Stimulated activated CD4-positive, alpha-beta T cell treated with anti-CD3 and anti-CD28 coated beads, Interleukin-1b, Interleukin-23, amount 100 ng/mL, for 48 hours (primary cell): Measurements from ENCODE around the gene TAGLN3.
A peak's percentile ranks its signal among the peaks of the same experiment; 100 is the strongest.
"Not testable (repeated sequence)": the region's sequence is repeated elsewhere in the genome, so short reads cannot be mapped to it uniquely, and the experiment has no call there.

Source experiments
- DNase-seq: peaks from one replicate; pipeline ENCODE4 v3.0.0-alpha.2; 2020

The TAGLN3 gene

GRCh38 chr3:112011376-112011940 lies 12.7 kb downstream of the TAGLN3 start:
- no peak for DNase-seq

- DNase-seq = no peak
Measured at GRCh38 chr3:112012205-112012992, 13.7 kb downstream of the TAGLN3 start.

DNA sequence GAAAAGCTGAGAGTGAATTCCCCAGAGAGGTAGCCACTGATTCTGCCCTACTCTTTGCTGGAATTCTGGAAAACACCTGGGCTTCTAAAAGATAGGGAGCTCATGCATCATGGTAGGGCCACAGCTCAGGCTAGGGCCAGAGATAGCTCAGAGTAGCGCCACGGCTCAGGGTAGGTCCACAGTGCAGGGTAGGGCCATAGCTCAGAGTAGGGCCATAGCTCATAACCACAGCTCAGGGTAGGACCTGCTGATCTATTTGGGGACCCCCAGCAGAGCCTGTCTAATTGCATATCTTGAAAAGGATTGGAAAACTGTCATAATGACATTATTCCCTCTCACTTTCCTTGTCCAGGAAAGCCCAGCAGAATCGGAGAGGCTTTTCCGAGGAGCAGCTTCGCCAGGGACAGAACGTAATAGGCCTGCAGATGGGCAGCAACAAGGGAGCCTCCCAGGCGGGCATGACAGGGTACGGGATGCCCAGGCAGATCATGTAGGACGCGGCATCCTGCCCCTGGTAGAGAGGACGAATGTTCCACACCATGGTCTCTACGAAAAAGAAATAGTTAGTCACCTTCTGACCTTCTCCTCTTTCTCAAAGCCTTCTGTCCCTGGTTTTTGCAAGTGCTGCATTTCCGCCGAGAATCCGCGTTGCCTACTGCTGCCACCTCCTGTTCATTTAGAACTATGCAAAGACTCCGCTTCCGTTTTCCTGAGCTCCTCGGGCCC lies 14.5 kb downstream of the TAGLN3 start:
- DNase-seq = peak; percentile 69

GRCh38 chr3:112013784-112014143 lies 15.0 kb downstream of the TAGLN3 start:
- no peak for DNase-seq

- DNase-seq = no peak
Measured at GRCh38 chr3:112017091-112017490, 18.4 kb downstream of the TAGLN3 start.

DNA sequence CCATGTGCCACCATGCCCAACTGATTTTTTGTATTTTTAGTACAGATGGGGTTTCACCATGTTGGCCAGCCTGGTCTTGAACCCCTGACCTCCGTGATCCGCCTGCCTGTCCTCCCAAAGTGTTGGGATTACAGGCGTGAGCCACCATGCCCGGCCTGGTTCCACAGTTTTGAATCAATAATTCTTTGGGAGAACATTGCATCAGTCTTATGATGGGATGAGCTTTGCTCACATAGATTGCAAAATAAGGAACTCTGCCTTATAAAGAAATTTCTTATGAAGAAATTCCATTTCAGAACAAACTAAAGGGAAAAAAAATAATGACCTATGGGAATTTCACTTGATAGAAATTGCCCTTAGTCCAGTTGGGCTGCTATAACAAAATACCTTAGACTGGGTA lies 20.0 kb downstream of the TAGLN3 start:
- DNase-seq = no peak

GRCh38 chr3:112019716-112020115 lies 21.0 kb downstream of the TAGLN3 start:
- DNase-seq = no peak

DNA sequence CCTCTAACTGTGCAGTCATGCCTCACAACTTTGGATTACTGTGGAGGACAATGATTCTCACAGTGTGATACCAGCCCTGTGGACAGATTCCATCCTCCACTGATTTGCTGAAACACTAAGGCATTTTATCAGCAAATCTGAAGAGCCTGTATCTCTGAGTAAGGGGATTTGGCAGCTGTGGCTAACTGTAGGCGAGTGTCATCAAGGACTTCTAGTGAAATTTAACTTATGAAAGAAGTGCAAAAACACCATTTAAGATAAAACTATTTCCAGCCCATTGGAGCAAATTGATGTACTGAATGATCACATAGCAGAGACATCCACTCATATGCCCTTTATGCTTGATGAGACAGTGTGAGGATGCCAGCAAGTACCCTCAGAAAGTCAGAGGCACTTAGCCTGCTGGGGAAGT lies 22.0 kb downstream of the TAGLN3 start:
- no peak for DNase-seq

- no peak for DNase-seq
Measured at GRCh38 chr3:112027142-112027541, 28.4 kb downstream of the TAGLN3 start.

DNA sequence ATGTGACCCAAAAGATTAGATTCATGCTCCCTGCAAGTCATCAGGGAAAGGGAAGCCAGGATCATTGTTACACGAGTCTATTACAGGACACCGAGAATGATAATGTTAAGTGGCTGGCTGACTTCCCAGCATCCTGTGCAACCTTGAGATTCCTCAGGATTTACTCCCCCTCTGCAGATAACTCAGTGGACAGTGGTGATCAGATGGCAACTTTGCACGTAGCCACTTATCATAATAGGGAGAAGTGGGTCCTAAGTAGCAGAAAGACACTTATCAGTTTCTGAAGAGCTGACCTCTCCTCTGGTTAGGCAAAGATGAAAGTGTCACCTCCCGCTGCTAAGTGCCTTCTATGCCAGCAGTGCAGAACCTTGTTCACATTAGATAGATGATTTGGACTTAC lies 29.1 kb downstream of the TAGLN3 start:
- no peak for DNase-seq

DNA sequence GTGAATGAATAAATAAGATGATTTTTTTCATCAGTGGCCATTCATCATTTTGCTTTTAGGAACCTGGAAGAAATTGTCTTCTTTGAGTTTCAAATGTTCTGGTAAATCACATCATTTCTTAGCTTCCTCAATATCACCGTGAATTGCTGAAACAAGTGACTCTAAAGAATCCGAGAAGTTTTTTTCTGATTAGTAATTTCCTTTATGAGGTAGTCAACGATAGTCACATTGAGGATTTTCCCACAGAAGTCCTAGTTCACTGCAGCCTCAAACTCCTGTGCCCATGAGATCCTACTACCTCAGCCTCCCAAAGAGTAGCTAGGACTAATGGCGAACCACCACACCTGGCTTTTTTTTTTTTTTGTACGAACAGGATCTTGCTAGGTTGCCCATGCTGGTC lies 32.2 kb downstream of the TAGLN3 start:
- no peak for DNase-seq

- DNase-seq = no peak
Measured at GRCh38 chr3:112032098-112032731, 33.5 kb downstream of the TAGLN3 start.

GRCh38 chr3:112034436-112034835 lies 35.7 kb downstream of the TAGLN3 start, which contains the start of gene TMPRSS7:
TSS of gene TMPRSS7 (plus strand) at chr3:112034736. CDS start at chr3:112034846, 110 bp downstream.
- DNase-seq = no peak

DNA sequence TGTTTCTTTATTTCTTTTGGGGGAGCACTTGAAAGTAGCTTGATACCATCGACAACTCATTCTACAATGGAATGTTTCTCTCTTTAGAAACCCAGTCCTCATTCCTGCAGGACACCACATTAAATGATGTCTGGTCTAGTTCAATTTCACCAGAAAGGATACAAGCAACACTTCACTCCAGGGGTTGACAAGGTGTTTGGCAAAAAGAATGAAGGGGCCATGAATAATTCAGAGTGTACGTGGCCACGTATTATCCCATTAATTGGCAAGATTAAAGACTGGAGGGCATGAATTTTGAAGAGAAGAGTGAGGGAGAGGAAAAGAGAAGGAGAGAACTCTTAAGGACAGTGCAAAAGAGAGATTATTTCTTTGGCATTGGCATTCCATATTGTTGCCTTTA lies 36.5 kb downstream of the TAGLN3 start:
- no peak for DNase-seq

DNA sequence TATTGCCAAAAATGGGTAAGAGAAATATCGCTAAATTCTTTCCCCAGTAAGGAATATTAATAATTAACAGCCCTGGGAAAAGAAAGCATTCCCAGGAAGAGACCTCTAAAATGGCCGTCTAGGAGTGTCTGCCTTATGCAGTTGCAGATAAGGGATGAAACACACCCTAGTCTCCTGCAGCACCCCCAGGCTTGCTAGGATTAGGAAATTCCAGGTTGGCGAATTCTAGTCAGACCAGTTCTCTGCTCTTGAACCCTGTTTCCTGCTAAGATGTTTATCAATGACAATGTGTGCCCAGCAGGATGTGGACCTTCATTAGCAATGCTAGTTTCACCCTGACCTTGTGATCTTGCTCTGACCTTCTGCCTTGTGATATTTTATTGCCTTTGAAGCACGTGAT lies 38.5 kb downstream of the TAGLN3 start:
- DNase-seq = not testable (repeated sequence)

DNA sequence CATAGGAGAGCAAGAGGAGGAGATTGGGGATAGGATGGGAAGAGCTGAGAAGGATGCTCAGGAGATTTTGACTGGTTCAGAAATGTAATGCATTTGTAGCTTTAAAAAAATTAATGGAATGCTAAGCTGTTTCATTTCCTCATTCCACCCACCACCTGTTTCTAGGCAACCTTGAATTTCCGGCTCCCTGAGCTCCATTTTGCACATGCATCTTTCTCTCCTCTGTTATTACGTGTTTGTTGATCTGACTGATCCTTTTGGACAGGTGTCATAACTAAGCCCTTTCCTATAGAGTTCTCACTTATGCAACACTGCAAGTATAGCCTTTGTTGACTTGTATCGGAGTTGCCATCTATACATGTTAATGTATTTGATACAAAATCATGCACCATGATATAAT lies 40.1 kb downstream of the TAGLN3 start:
- no peak for DNase-seq

GRCh38 chr3:112041321-112041720 lies 42.6 kb downstream of the TAGLN3 start:
- DNase-seq = no peak

- DNase-seq = no peak
Measured at GRCh38 chr3:112042842-112043280, 44.1 kb downstream of the TAGLN3 start.

- peak; percentile 51 for DNase-seq
Measured at GRCh38 chr3:112043621-112044201, 45.0 kb downstream of the TAGLN3 start.

- DNase-seq = no peak
Measured at GRCh38 chr3:112046599-112046998, 47.9 kb downstream of the TAGLN3 start.

- no peak for DNase-seq
Measured at GRCh38 chr3:112047264-112047663, 48.5 kb downstream of the TAGLN3 start.

- no peak for DNase-seq
Measured at GRCh38 chr3:112048911-112049310, 50.2 kb downstream of the TAGLN3 start.

DNA sequence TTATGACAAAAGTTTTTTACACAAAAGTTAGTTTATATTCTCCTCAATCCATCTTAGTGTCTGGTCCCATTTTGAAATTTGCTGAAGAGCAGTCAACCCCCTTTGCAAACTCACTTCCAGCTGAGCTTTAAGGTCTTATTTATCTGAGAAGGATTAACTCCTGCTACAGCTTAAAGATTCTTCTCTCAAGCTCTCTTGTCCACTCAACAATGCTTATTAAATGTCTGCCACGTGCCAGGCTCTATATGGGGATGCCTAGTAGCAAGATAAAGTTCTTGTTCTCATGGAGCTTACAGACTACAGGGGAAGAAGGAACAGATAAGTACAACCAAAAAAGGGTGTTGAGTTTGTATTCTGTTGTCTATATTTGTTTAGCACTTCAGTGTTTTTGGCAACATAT lies 54.5 kb downstream of the TAGLN3 start:
- no peak for DNase-seq
